ENCODE results near the gene REG1A. TPM values are rescaled to one million over a fixed set of nuclear protein-coding genes. Genes with fewer than 3 reads are reported as not detected.

REG1A gene
- total RNA-seq, 1 experiment from 2014 or later: not detected

DNA sequence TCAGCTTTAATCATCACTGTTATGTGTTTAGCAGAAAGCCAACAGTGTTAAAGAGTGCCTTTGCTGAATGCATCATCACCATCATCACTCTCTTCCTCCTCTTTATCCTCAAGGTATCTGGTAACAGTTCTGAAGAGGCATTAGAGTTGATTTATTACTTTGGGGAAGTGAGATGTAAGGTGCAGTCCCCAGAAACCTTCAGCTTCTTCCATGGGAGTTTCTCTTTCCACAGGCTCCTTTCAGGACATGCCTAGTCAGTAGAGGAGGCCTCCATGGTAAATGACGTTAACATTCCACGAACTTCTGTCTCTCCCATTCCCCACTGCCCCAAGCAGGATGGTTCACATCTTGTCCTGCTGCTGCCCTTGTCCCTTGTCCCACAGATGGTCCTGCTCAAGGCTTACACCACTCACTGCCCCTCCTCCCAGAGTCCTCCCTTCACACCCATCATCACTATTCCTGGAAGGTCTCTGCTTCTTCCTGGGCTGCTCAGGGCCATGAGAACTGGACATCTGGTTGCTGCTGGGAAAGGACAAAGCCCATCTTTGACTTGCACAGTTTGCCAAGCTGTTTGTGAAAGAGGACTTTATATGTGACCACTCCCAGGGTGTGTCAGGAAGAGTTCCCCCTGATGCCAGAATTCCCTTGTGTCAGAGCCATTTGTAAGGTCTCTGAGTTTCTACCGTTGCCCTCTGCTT, 5.3 kb upstream of the REG1A start:
- H3K9me3 ChIP-seq: no peaks in the 10 kb centered on the region
- H3K27me3 ChIP-seq: no peaks in the 10 kb centered on the region
- DNase-seq: no peak
- H3K4me3 ChIP-seq: no peak overlapping the region
- no peaks in the 10 kb centered on the region for H3K36me3 ChIP-seq

DNA sequence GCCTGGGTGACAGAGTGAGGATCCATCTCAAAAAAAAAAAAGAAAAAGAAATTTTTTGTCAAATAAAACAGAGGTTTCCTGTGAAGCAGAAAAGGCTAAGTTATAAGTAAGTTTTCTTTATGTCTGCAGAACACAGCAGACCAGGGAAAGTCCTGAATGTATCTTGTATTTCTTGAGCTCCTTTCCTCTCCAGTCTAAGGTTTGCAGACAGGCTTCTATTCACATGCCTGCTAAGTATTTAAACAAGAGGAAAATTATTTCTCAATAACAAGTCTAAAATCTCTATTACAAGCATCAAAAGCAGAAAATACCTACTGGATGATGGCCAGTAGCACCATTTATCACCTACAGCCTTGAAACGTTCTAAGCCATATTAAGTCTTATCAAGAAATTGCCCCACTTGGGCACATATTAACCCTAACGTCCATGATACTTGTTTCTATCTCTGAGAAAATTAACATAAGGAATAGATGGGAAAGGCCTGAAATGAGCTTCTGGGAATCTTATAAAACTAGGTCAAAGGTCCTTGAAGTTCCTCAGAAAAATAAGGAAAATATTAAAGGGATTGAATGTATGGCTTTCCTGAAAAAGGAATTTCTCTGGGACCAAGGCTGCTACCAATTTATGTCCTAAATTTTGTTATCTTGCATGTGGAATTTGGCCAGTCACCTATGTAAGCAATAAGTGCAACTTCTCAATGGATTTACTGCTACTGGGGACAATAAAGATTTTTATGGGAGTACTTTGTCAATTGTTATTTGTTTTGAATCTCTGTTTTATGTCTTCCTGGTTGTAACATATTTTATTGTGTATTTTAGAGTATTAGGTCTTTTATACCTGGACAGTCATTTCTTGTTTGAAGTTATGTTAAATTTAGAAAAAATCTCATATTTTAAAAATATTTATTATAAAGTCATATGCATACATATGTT, 3.0 kb upstream of the REG1A start:
- Histone ChIP-seq H3K4me3 (no peak overlapping the region), H3K27me3 (no peaks in the 10 kb centered on the region), H3K9me3 (no peaks in the 10 kb centered on the region), H3K36me3 (no peaks in the 10 kb centered on the region)
- no peak for DNase-seq

DNA sequence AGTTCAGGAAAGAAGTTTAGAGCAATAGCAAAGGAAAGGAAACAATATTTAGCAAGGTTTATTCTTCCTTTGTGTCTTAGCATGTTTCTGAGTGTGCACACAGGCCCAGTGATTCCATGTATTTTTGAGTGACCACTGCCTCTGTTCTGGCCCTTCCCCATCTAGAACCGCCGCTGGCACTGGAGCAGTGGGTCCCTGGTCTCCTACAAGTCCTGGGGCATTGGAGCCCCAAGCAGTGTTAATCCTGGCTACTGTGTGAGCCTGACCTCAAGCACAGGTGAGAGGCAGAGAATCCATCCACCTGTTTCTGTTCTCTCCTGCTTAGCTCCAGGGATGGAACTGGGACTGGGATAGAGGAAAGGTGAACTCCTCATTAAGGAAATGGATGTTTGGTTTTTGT, 2.4 kb downstream of the REG1A start:
- no peak for DNase-seq
- Histone ChIP-seq H3K27me3 (no peaks in the 10 kb centered on the region), H3K36me3 (no peaks in the 10 kb centered on the region), H3K4me3 (no peak overlapping the region), H3K9me3 (no peaks in the 10 kb centered on the region)

DNA sequence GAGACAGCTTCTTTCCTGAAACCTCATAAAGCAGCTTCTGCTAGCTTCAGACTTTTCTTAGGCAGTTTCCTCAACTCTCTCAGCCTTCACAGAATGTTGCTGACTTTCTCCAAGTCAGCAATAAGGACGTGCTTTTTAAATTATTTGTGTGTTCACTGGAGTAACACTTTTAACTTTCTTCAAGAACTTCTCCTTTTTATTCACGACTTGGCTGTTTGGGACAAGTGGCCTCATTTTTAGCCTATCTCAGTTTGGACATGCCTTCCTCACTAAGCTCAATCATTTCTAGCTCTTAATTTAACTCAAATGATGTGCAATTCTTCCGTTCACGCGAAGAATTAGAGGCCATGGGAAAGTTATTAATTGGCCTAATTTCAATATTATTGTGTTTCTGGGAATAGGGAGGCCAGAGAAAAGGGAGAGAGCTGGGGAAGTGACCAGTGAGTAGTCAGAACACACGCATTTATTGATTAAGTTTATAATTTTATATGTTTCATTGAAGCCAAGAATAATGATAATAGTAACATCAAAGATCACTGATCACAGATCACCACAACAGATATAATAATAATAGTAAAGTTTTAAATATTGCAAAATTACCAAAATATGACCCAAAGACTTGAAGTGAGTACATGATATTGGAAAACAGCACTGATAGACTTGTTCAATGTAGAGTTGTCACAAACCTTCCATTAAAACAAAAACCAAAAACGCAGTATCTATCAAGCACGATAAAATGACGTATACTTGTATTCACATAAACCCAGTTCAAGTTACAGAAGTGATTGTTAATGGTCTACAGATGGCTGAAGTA, 4.8 kb downstream of the REG1A start:
- Histone ChIP-seq H3K36me3 (no peaks in the 10 kb centered on the region), H3K4me3 (no peak overlapping the region), H3K9me3 (no peaks in the 10 kb centered on the region), H3K27me3 (no peaks in the 10 kb centered on the region)
- no peak for DNase-seq

DNA sequence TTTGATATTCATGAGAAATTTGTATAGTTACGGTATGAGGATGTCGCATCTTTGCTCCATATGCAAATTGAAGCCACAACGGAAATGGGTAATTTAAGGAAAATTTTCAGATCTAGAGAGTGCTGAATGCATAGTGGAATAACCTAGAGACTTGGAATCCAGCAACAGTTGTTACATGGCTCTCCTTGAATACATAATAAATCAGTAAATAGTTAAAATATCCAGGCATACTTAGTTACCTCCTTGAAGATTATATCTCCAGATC, 5.4 kb downstream of the REG1A start:
- no peak for DNase-seq
- H3K36me3 ChIP-seq: no peaks in the 10 kb centered on the region
- no peak overlapping the region for H3K4me3 ChIP-seq
- no peaks in the 10 kb centered on the region for H3K9me3 ChIP-seq
- no peaks in the 10 kb centered on the region for H3K27me3 ChIP-seq

DNA sequence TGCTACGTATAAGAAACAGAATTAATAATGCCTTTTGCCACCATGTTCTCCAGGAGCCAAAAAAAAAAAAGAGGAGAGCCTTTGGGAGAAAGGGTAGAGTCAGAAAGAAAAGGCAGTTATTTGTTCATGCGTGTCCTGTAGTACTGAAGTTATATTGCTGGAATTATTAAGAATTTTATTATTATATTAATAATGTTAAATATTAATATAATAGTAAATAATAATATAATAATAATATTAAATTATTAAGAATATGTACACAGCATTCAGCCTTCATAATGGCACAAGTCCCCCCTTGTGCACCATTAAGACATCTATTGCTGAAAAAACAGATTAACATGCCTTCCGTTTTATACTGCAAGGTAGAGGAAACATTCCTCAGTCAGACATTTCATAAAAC, 8.1 kb downstream of the REG1A start:
- no peaks in the 10 kb centered on the region for H3K36me3 ChIP-seq
- no peak overlapping the region for H3K4me3 ChIP-seq
- no peaks in the 10 kb centered on the region for H3K9me3 ChIP-seq
- H3K27me3 ChIP-seq: no peaks in the 10 kb centered on the region
- DNase-seq: no peak

DNA sequence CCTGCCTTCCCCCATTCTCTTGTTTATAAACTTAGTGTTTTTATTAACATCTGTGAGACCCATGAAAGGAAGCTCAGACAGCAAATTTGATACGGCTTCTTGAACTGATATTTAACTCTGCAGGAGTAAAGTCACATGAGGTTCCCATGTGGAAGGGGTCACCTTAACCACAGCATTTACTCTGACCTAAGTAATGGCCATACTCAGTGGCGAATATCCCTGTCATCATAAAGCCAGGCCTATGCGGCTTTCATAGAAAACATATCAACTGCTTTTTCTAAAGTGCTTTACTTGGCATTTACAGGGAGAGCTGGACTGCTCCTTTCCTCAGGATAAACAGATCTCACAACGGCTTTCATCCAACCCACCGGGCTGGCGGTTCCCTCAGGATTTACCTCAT, 9.0 kb downstream of the REG1A start:
- Histone ChIP-seq H3K36me3 (no peaks in the 10 kb centered on the region), H3K4me3 (no peak overlapping the region), H3K9me3 (no peaks in the 10 kb centered on the region), H3K27me3 (no peaks in the 10 kb centered on the region)
- DNase-seq: no peak

DNA sequence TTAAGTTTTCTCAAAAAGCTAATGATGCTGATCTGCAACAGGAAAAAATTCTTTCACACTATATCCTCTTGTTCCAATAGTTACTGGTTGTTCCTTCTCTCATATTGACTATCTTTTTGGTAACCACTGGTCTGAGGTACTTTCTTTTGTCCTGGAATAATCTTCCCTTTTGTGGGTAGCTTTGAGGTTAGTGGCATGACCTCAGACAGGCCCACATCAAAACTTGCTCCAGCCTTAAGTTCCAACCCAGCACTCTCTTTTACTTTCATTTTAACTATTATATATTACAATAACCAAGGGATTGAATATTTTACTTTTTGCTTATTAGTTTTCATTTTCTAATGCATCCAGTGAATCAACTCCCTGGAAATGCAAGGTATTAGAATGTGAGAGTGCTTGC, 9.5 kb downstream of the REG1A start:
- Histone ChIP-seq H3K9me3 (no peaks in the 10 kb centered on the region), H3K27me3 (no peaks in the 10 kb centered on the region), H3K36me3 (no peaks in the 10 kb centered on the region), H3K4me3 (no peak overlapping the region)
- DNase-seq: no peak

DNA sequence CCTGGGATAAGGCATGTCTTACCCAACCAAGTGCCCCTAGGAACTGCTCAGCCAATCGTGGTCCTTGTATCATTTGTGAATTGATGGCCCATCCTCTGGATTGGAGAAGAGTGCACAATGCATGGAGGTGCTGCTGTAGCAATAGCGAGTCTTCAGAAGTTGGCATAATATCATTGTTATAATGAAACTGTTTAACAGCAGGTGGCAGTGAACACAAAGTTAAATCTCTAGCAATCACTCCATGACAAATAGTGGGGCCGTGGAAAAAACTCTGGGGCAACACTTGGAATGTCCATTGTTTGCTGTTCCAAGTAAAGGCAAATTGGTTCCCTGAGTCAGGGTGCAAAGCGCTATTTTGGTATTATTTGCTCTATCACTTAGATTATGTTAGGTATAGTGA, 11.4 kb downstream of the REG1A start:
- H3K27me3 ChIP-seq: no peaks in the 10 kb centered on the region
- H3K4me3 ChIP-seq: no peak overlapping the region
- no peak for DNase-seq
- no peaks in the 10 kb centered on the region for H3K9me3 ChIP-seq
- H3K36me3 ChIP-seq: no peaks in the 10 kb centered on the region

DNA sequence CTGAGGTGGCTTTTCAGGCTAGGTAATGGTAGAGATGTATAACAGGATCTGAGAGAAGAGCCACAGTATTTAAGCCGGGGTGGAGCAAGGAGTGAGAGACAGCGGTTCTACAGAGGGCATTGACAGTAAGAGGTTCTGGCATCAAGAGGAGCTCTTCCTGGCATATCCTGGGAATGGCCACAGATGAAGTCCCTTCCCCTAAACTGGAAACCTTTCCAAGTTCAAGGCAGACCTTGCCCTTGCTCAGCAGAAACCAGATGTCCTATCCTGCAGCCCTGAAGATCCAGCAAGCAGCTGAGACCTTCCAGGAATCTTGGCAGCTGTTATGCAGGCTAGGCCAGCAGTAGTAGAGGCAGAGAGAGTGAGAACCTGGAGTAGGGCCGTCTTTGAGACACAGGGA, 18.1 kb downstream of the REG1A start:
- no peak for DNase-seq
- no peak overlapping the region for H3K4me3 ChIP-seq
- H3K9me3 ChIP-seq: no peaks in the 10 kb centered on the region
- no peaks in the 10 kb centered on the region for H3K27me3 ChIP-seq
- H3K36me3 ChIP-seq: no peaks in the 10 kb centered on the region

DNA sequence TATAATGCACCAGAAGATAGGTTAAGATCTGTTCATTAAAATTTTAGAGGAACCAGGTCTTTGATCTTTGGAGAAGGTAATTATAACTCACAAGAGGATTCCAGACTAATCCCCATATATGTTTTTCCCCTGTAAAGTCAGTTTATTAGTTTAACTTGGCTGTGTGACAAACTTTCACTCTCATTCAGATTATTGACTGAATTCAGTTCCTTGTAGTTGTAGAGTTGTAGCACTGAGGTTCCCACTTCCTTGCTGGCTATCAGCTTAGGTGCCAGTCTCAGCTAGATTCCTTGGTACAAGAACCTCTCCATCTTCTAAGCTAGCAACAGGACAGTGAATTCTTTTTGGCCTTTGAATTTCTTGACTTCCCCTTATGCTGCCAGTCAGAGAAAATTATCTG, 19.1 kb downstream of the REG1A start:
- Histone ChIP-seq H3K9me3 (no peaks in the 10 kb centered on the region), H3K4me3 (no peak overlapping the region), H3K36me3 (no peaks in the 10 kb centered on the region), H3K27me3 (no peaks in the 10 kb centered on the region)
- DNase-seq: no peak

DNA sequence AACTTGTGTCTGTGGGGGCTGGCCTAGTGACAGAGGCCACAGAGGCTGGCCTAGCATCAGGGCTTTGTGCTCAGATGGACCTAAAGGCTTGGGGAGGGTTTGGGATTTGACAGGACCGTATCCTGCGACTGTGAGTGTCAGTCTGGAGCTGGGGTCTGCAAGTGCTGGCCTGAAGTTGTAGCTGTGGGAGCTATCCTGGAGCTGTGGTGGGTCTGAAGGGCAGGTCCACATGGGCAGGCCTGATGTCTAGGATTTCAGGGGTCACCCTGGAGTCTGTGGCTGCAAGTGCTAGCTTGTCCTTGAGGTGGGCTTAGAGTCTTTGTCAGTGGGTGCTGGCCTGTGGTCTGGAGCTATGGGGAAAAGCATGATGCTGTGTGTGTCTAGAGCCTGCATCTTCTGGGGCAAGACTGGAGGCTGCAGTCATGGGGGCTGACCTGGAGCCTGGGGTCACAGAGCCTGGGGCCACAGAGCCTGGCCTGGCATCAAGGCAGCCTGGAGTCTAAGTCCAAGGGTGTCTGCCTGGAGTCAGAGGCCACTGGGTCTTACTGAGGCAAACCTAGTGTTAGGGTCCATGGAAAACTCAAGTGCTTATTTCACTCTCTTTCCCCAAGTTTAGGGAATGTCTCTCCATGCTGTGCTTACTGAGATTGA, 35.7 kb downstream of the REG1A start:
- Histone ChIP-seq H3K9me3 (no peaks in the 10 kb centered on the region), H3K4me3 (no peak overlapping the region), H3K36me3 (no peaks in the 10 kb centered on the region), H3K27me3 (no peaks in the 10 kb centered on the region)
- DNase-seq: no peak

DNA sequence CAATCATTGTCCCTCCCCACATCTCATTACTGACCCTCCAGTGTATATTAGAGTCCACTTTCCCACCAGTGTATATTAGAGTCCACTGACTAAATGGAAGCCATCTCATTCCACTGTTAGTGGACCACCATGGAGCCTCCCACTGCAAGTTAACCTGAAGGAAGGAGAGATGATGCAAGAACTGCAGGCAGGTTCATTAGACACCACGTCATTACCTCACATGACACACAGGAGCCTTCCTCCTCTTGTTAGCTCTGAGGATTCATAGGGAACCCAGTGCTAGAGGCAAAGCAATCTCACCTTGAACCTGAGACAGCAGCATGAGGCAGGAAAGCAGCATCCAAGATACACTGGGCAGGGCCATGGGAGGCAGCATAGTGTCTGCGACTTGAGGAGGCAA, 38.7 kb downstream of the REG1A start:
- Histone ChIP-seq H3K36me3 (no peaks in the 10 kb centered on the region), H3K9me3 (no peaks in the 10 kb centered on the region), H3K27me3 (no peaks in the 10 kb centered on the region), H3K4me3 (no peak overlapping the region)
- DNase-seq: no peak

DNA sequence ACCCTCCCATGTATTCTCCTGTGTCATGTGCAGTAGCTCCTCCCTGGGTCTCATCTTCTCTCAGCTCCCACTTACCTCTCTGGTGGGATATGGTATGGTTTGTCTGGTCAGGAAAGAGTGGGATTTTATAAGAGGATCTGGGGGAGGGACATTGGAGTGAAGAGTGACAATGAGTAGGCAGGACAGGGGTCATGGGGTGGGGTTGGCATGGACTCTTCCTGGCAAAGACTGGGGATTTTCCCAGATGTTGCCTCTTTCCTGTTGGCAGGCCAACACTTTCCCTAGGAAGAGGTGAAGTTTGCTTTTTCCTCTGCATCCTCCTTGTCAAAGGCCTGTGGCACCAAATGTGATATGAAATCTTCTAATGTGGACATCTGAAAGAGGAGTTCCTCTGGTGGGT, 39.4 kb downstream of the REG1A start, which contains the start of gene REG3A:
Gene REG3A (minus strand): TSS at position 101 of the 400 bp plus-strand sequence. CDS start 348 bp downstream, outside the sequence.
- Histone ChIP-seq H3K27me3 (no peaks in the 10 kb centered on the region), H3K36me3 (no peaks in the 10 kb centered on the region), H3K9me3 (no peaks in the 10 kb centered on the region), H3K4me3 (no peak within 1 kb of the TSS)
- DNase-seq: no peak

DNA sequence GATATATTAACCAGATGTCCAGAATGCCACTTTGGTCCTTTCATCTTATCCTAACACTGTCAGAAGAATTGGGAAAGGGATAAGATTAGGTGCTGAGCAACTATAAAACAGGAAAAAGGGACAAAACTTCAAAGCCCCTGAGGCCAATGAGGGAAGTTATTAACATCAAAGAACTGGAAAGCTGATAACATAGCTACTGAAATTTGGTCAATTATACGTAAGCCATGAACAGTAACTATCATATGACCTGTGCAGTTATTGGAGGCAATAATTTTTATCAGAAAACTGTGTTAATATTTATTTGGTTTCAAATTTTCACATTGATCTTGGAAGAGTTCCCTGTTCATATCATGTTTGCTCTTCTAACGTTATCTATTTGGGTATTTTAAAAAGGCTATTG, 41.8 kb downstream of the REG1A start:
- Histone ChIP-seq H3K9me3 (no peaks in the 10 kb centered on the region), H3K27me3 (no peaks in the 10 kb centered on the region), H3K36me3 (no peaks in the 10 kb centered on the region), H3K4me3 (no peak overlapping the region)
- DNase-seq: no peak

DNA sequence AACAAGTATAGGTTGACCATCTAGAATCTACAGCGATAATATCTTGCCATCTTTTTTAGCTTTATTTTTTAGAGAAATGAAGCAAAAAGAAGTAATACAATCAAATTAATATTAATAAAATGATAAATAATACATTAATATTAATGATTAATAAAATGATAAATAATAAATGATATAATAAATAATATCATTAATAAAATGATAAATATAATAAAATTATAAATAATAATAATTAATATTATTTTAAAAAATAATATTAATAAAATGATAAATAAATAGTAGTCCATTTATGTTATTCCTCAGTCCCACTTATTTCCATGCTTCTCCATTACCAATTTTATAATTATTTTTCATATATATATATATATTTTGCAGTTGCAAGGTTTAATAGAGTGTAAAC, 42.5 kb downstream of the REG1A start:
- H3K4me3 ChIP-seq: no peak overlapping the region
- H3K9me3 ChIP-seq: no peaks in the 10 kb centered on the region
- no peak for DNase-seq
- no peaks in the 10 kb centered on the region for H3K27me3 ChIP-seq
- no peaks in the 10 kb centered on the region for H3K36me3 ChIP-seq
